Ishikawa (cell line): ENCODE results near the gene MAST4.

Source experiments
- CEBPB ChIP-seq: IDR thresholded peaks from 2 replicates; pipeline ENCODE4 v1.6.1; 2012
- CREB1 ChIP-seq: IDR thresholded peaks from 2 replicates; pipeline ENCODE4 v1.6.1; 2012; ENCODE audit warnings: low read depth
- EGR1 ChIP-seq: IDR thresholded peaks from 2 replicates; pipeline ENCODE4 v1.6.1; 2012
- EP300 ChIP-seq: IDR thresholded peaks from 2 replicates; pipeline ENCODE4 v1.6.1; 2012; ENCODE audit warnings: borderline replicate concordance
- FOXM1 ChIP-seq: IDR thresholded peaks from 2 replicates; pipeline ENCODE4 v1.6.1; 2012; ENCODE audit warnings: low read depth, borderline replicate concordance
- NFIC ChIP-seq: IDR thresholded peaks from 2 replicates; pipeline ENCODE4 v1.6.1; 2012
- RAD21 ChIP-seq: IDR thresholded peaks from 2 replicates; pipeline ENCODE4 v1.6.1; 2012; ENCODE audit warnings: low read depth
- TAF1 ChIP-seq: IDR thresholded peaks from 2 replicates; pipeline ENCODE4 v1.6.1; 2012; ENCODE audit warnings: low read depth, mild to moderate bottlenecking
- TCF12 ChIP-seq: IDR thresholded peaks from 2 replicates; pipeline ENCODE4 v1.6.1; 2012; ENCODE audit warnings: low read depth
- TEAD4 ChIP-seq: IDR thresholded peaks from 2 replicates; pipeline ENCODE4 v1.6.1; 2012
- USF1 ChIP-seq: IDR thresholded peaks from 2 replicates; pipeline ENCODE4 v1.6.1; 2012
- YY1 ChIP-seq: IDR thresholded peaks from 2 replicates; pipeline ENCODE4 v1.6.1; 2012; ENCODE audit warnings: low read depth
- ZBTB7A ChIP-seq: IDR thresholded peaks from 2 replicates; pipeline ENCODE4 v1.6.1; 2012; ENCODE audit warnings: low read depth
- TF ChIP-seq, protein P1 (sequence below): IDR thresholded peaks from 2 replicates; pipeline ENCODE4 v1.6.1; 2012
- TF ChIP-seq, protein P2 (sequence below): IDR thresholded peaks from 2 replicates; pipeline ENCODE4 v1.6.1; 2012; ENCODE audit warnings: low read depth, mild to moderate bottlenecking

Gene MAST4

GRCh38 chr5:66969963-66970362, 373.8 kb downstream of the MAST4 start:
- TF ChIP-seq CREB1: no peak
- no peak for TF ChIP-seq ZBTB7A
- TF ChIP-seq, protein P1, sequence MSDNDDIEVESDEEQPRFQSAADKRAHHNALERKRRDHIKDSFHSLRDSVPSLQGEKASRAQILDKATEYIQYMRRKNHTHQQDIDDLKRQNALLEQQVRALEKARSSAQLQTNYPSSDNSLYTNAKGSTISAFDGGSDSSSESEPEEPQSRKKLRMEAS: no peak
- TF ChIP-seq NFIC: no peak
- TF ChIP-seq TAF1: no peak
- no peak for TF ChIP-seq TCF12
- TF ChIP-seq EP300: no peak
- no peak for TF ChIP-seq FOXM1
- TF ChIP-seq TEAD4: no peak
- no peak for TF ChIP-seq RAD21
- TF ChIP-seq EGR1: no peak
- TF ChIP-seq CEBPB: no peak
- TF ChIP-seq, protein P2, sequence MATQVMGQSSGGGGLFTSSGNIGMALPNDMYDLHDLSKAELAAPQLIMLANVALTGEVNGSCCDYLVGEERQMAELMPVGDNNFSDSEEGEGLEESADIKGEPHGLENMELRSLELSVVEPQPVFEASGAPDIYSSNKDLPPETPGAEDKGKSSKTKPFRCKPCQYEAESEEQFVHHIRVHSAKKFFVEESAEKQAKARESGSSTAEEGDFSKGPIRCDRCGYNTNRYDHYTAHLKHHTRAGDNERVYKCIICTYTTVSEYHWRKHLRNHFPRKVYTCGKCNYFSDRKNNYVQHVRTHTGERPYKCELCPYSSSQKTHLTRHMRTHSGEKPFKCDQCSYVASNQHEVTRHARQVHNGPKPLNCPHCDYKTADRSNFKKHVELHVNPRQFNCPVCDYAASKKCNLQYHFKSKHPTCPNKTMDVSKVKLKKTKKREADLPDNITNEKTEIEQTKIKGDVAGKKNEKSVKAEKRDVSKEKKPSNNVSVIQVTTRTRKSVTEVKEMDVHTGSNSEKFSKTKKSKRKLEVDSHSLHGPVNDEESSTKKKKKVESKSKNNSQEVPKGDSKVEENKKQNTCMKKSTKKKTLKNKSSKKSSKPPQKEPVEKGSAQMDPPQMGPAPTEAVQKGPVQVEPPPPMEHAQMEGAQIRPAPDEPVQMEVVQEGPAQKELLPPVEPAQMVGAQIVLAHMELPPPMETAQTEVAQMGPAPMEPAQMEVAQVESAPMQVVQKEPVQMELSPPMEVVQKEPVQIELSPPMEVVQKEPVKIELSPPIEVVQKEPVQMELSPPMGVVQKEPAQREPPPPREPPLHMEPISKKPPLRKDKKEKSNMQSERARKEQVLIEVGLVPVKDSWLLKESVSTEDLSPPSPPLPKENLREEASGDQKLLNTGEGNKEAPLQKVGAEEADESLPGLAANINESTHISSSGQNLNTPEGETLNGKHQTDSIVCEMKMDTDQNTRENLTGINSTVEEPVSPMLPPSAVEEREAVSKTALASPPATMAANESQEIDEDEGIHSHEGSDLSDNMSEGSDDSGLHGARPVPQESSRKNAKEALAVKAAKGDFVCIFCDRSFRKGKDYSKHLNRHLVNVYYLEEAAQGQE: no peak
- TF ChIP-seq USF1: no peak
- TF ChIP-seq YY1: no peak

GRCh38 chr5:66972004-66972403, 375.8 kb downstream of the MAST4 start:
- no peak for TF ChIP-seq USF1

DNA sequence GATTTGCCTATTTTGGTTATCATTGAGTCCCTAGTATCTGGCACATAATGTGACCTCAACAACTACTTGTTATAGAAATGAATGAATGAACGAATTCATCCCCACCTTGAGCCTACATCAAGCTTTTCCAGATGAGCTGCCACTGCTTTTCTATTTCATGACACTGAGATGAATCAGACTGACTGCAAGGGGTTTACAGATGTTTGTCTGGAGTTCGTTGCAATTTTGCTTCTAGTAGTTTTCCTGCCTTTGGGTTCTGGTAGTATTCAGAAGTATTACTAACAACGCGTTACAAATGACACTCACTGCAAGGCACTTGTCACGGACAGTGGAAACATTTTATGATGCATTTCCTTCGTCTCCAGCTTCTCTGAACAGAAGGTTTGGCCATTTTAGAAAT, 378.1 kb downstream of the MAST4 start:
- TF ChIP-seq RAD21: no peak
- TF ChIP-seq, protein P2: no peak
- no peak for TF ChIP-seq NFIC
- TF ChIP-seq CEBPB: no peak
- TF ChIP-seq YY1: no peak
- TF ChIP-seq EP300: no peak
- TF ChIP-seq CREB1: no peak
- no peak for TF ChIP-seq TCF12
- TF ChIP-seq EGR1: no peak
- TF ChIP-seq TAF1: no peak
- no peak for TF ChIP-seq USF1
- no peak for TF ChIP-seq TEAD4
- TF ChIP-seq ZBTB7A: no peak
- TF ChIP-seq, protein P1: no peak
- TF ChIP-seq FOXM1: no peak

- TF ChIP-seq EP300 (no peak), ZBTB7A (no peak), CEBPB (no peak), CREB1 (no peak), NFIC (no peak), TEAD4 (no peak), EGR1 (no peak), TAF1 (no peak), USF1 (no peak), TCF12 (no peak), YY1 (no peak), FOXM1 (no peak), RAD21 (no peak)
- TF ChIP-seq, protein P1: no peak
- TF ChIP-seq, protein P2: no peak
Observed at GRCh38 chr5:66976108-66976507, 379.9 kb downstream of the MAST4 start.
